Measurements from ENCODE around the gene TSEN15. TPM values are rescaled to one million over a fixed set of nuclear protein-coding genes. Genes with fewer than 3 reads are reported as not detected.

TSEN15 gene
- total and polyA plus RNA-seq, 2 of the 13 experiments (the other 11 are each of a cell fraction or from before 2014, with no cell fraction given): 25.6 to 35.8 TPM

GRCh38 chr1:184072376-184072775 lies 20.8 kb downstream of the TSEN15 start:
- no peak for ATAC-seq
- Histone ChIP-seq H3K9ac (ENCODE audit: insufficient read depth, low read depth, low read length) (no peak overlapping the region), H3K27me3 (ENCODE audit: control insufficient read depth in 1 of 2, insufficient read depth in 2 of 2, low read length in 2 of 2) (no peaks in the 10 kb centered on the region), H3K4me3 (replicated peaks in 1 of 3; ENCODE audit: insufficient read depth in 1 of 3, low read depth in 2 of 3, low read length in 3 of 3) (no peak overlapping the region), H3K4me2 (ENCODE audit: low read depth, low read length) (no peak overlapping the region), H3K27ac (ENCODE audit: extremely low read length, insufficient read depth, low read length) (no peak overlapping the region), H3K36me3 (replicated peaks in 1 of 2; ENCODE audit: control insufficient read depth in 1 of 2, insufficient read depth in 2 of 2, low read length in 2 of 2) (peaks cover 0 to 10% of the 10 kb centered on the region in 2 experiments; a peak in 2 of 5 replicates), H3K9me3 (ENCODE audit: low read length) (no peaks in the 10 kb centered on the region), H3K79me2 (ENCODE audit: insufficient read depth, low read length) (no peaks in the 10 kb centered on the region), H3K4me1 (ENCODE audit: insufficient read depth, low read length) (no peaks in the 10 kb centered on the region), H2AFZ (ENCODE audit: low read length) (no peak overlapping the region), H4K20me1 (ENCODE audit: insufficient read depth, low read length) (no peaks in the 10 kb centered on the region)
- in situ Hi-C loops (cut with HindIII; ENCODE audit: extremely low pct_ligation_motif_present, low pct_unique_long_range_greater_than_20kb): loop anchor here (10.0 kb wide), 1 partner anchor 492 kb away; no protein-coding TSS in a partner anchor
- POLR2A ChIA-PET: no interaction called here
- no peak for FAIRE-seq
- DNase-seq (ENCODE audit: low spot score): no peak
- CTCF ChIA-PET (ENCODE audit: low intra/inter-chr PET ratio, low total read pairs): no interaction called here
- WGBS (ENCODE audit: low lambda C conversion rate): 93% methylated on average over 2 of the region's 2 CpGs
- intact Hi-C loops (cut with micrococcal nuclease; ENCODE audit: unreplicated experiment): no loop called here
- TF ChIP-seq RFXAP (CRISPR knock-in tag; IDR thresholded peaks at IDR 0.05; ENCODE audit: borderline replicate concordance) (no peak), RELA (CRISPR knock-in tag; IDR thresholded peaks at IDR 0.05) (no peak), HIVEP1 (CRISPR knock-in tag; IDR thresholded peaks at IDR 0.05) (no peak), IKZF1 (IDR thresholded peaks at IDR 0.05) (no peak), MXD3 (CRISPR knock-in tag; IDR thresholded peaks at IDR 0.05) (no peak), HDAC2 (CRISPR knock-in tag; IDR thresholded peaks at IDR 0.05) (no peak), RERE (CRISPR knock-in tag; IDR thresholded peaks at IDR 0.05; ENCODE audit: low read depth) (no peak), ZNF577 (CRISPR knock-in tag; IDR thresholded peaks at IDR 0.05; ENCODE audit: borderline replicate concordance, low read depth) (no peak), ZBTB21 (CRISPR knock-in tag; IDR thresholded peaks at IDR 0.05) (no peak), ZNF616 (CRISPR knock-in tag; IDR thresholded peaks at IDR 0.05; ENCODE audit: low read depth) (no peak), ZNF839 (CRISPR knock-in tag; IDR thresholded peaks at IDR 0.05; ENCODE audit: borderline replicate concordance) (no peak), ZNF766 (CRISPR knock-in tag; IDR thresholded peaks at IDR 0.05; ENCODE audit: borderline replicate concordance) (no peak), ARNTL (CRISPR knock-in tag; IDR thresholded peaks at IDR 0.05) (no peak), ZNF260 (CRISPR knock-in tag; IDR thresholded peaks at IDR 0.05; ENCODE audit: borderline replicate concordance, low read depth) (no peak)
- BruUV-seq (replicated peaks): no TSS peak

Data from HepG2 (cell line).